GM18868 (cell line): Measurements from ENCODE around the gene PRRC2A.
A peak's percentile ranks its signal among the peaks of the same experiment; 100 is the strongest.
"Not testable (repeated sequence)": the region's sequence is repeated elsewhere in the genome, so short reads cannot be mapped to it uniquely, and the experiment has no call there.

ENCODE experiments used
- ATAC-seq: cut with Tn5 transposase; IDR thresholded peaks from one replicate; pipeline ENCODE4 v1.9.1; 2021; ENCODE audit warnings: mild to moderate bottlenecking, moderate library complexity; ENCODE audit not compliant: unreplicated experiment

Gene PRRC2A

DNA sequence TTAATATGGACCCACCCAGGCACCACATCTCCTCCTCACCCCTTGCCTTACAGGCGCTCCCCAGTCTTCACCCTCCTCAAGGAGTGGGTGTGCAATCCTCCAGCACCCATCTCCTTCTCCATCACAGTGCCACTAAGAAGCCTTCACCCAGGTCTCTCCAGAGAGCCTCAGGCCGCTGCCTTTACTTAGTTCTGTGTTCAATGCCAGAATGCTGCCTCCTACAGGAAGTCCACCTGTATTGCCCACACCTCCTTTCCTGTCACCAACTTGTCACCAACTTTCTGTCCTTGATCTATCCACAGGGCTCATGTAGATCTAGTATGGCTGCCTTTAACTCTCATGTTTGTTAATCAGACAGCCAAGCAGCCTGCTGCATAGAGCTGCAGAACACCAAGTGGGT lies 35.0 kb upstream of the PRRC2A start:
- no peak for ATAC-seq

DNA sequence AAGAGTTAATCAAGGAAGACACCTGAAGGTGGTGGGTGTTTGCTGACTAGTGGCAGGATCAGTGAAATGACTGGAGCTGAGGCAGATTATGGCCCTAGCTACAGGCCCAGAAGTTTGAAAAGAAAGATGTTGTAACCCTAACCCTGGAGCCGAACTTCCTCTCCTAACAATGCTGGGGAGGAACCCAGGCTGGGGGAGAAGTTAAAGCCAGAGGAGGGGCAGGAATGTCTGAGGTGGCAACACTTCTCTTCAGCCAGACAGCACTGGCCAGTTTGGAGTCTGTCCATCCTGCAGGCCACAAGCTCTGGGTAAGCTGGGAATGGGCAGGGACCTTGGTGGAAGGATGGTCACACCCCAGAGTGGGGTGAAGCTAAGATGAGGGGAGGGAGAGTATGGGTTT lies 34.5 kb upstream of the PRRC2A start, which contains the start of gene LST1:
Gene LST1 (plus strand): TSS at position 270 of the 400 bp plus-strand sequence. CDS start 1,023 bp downstream, outside the sequence.
- ATAC-seq = no peak

DNA sequence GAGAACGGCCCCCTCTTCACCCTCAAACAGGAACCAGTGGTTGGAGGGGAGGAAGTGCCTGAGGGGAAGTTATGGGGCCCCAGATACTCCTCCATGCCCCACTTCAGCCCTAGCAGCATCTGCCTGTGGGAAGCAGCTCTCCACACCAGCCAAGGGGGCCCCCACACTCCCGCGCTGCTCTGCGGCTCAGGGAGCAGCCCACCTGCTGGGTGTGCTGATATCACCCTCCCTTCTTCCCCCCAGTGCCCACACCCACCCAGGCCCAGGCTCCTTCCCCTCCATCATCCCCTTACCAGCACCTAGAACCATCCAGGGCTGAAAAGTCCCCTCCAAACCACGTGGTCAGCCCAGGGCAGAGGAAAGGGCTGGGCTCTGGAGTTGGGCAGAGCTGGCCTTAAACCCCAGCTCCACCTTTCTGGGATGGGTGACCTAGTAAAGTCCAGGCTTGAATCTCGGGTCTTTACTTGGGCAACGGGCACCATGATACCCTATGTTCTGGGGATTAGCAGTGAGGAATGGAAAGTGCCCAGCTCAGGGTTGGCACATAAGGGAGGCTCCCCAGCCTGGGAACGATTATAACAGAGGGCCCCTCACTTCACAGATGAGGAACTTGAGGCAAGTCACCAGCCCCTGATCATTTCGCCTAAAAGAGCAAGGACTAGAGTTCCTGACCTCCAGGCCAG lies 33.8 kb upstream of the PRRC2A start:
- no peak for ATAC-seq

DNA sequence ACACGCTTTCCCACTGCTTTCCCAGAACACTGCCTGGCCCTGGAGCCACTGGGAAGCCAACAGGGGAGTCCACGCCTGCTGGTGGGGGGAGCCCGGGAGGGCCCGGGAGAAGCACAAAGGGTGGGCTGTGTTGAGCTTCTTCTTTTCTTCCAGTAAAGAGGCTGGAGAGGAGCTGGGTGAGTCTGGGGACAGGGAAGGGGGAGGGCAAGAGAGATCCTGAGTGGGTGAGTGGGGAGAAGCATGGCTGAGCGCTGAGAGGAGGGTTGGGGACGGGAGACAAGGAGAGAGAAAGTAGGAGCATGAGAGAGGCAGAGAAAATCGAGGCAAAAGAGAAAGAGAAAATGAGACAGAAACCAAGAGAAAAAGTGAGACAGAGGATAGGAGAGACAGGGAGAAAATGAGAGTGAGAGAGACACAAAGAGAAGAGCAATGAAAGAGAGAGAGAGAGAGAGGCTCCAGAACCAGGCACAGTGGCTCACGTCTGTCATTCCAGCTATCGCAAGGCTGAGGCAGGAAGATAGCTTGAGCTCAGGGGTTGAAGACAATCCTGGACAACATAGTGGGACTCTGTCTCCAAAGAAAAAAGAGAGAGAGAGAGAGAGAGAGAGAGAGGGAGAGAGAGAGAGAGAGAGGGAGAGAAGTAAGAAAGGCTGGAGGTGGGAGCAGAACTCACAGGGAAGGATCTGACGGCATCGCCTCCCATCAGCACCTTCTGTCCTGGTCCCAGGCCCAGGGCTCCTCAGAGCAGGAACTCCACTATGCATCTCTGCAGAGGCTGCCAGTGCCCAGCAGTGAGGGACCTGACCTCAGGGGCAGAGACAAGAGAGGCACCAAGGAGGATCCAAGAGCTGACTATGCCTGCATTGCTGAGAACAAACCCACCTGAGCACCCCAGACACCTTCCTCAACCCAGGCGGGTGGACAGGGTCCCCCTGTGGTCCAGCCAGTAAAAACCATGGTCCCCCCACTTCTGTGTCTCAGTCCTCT lies 32.4 kb upstream of the PRRC2A start:
- no peak for ATAC-seq

DNA sequence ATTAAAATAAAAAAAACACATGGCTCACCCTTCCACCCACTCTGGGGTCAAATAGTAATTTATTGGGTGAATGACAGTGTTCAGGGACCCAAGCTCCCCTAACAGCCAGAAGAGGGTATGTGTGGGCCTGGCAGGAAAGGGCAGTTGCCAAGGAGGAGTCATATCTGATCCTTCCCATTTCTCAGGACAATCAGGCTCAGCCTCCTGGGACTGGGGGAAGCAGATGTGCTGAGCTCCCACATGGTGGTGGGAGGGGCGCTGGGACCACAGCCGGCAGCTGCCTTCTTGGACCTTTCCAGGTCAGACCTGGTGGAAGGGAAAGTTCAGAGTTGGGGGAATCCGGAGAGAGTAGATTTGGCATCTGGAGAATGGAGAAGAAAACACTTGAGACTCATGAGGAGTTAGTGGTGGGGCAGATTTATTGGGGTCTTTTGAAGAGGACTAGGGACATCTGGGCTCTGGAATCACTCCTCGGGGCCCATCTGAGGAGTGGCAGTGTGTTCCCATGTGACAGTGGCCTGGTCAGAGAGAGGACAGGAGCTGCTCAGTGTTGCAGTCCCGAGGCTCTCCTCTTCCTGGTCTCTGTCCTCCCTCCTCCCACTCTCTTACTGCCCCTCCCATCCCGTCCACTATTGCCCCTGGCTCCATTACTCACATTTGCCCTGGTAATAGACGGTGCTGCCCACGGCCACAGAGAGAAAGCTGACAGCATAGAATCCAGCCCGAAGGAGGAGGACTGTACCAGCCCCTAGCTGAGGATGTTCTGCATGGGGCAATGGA lies 31.5 kb upstream of the PRRC2A start:
- no peak for ATAC-seq

DNA sequence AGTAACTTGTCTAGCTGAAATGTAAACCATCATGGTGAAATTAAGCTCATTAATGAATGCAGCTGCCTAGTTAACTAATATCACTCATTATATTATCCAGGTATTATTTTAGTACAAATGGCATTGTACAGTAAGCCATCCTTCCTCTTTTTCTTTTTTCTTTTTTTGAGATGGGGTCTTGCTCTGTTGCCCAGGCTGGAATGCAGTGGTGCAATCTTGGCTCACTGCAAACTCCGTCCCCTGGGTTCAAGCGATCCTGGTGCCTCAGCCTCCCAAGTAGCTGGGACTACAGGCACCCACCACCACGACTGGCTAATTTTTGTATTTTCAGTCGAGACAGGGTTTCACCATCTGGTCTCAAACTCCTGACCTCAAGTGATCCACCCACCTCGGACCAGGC lies 29.8 kb upstream of the PRRC2A start:
- ATAC-seq = not testable (repeated sequence)

DNA sequence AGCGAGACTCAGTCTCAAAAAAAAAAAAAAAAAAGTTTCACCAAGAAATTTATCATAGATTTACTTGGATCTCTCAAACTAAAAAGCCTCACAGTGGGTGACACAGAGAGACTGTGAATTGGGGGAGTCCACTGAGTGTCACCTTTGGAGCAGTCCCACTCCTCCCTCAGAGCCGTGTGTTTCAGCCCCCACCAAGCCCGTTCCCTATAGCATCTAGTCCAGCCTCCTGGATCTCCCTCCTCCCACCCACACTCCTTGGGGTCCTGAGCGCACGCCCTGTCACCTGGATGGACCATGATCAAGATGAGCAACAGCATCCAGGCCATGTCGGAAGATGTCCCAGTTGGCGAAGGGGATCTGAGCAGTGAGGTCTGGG lies 28.1 kb upstream of the PRRC2A start:
- no peak for ATAC-seq

DNA sequence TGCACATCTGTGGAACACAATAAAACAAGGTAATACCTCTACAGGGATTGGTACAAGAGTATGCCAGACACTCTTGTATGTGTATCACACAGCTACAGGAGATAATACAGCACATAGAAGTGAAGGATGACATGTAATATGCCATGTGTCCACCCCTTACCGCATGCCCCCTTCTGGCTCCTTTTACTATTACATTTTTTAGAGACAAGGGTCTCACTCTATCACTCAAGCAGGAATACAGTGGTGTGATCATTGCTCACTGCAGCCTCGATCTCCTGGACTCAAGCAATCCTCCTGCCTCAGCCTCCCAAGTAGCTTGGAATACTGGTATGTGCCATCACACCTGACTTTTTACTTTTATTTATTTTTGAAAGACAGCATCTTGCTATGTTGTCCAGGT lies 23.5 kb upstream of the PRRC2A start:
- no peak for ATAC-seq

DNA sequence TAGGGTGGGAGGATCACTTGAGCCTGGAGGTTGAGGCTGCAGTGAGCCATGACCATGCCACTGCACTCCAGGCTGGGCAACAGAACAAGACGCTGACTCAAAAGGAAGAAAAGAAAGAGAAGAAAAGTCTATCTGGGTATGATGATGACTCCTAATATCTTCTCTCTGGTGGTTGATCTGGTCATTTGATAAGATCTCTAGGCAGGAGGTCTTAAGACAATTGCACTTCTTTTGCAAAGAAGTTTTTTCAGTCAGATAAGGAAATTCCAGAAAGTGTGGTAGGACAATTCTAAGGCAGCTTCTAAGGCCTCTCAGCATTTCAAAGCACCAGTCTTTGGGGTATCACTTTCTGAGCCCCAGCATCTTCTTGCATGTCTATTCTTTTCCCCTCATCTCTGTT lies 13.2 kb upstream of the PRRC2A start:
- no peak for ATAC-seq

DNA sequence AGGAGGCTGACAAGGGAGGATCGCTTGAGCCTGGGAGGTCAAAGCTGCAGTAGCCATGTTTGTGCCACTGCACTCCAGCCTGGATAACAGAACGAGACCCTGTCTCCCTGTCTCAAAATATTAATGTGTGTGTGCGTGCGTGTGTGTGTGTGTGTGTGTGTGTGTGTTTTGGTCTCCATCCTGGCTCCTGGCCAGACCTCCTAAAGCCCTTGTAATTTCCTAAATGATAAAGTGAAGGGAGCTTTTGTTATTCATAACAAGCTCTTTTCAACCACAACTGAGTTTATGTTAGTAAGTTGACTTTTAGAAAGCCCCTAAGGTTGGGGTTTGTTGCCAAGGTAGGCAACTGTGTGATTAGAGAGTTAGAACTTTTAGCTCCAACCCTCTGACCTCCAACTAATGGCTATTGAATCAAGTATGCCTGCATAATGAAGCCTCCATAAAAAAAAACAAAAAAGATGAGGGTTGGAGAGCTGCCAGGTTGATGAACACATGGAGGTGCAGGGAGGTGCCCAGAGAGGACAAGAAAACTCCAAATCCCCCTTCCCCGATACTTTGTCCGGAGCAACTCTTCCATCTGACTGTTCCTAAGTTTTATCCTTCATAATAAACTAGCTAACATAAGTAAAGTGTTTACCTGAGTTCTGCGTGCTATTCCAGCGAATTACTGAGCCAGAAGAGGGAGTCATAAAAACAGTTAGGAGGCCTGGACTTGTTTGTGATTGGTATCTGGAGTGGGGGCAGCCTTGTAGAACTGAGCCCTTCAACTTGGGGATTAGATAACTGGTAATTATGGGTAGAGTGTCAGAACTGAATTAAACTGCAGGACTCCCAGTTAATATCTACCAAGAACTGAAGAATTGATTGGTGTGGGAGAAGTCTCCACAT lies 10.8 kb upstream of the PRRC2A start:
- no peak for ATAC-seq

DNA sequence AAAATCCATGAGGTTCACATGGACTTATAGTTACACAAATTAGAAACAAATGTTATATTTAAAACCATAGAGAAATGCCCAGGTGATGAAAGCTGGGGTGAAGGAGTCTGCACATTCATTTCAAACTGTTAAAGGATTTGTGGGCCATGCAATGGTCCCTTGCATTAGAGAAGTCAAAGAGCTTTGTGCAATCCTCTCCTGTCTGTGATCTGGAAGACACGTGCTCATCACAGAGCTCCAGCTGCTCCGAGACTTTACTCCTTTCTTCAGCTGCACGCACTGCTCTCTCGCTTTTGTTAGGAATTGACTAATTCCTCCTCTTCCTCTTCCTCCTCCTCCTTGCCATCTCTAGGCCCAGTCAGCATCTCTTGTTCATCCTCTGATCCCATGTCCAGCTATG lies 9.5 kb upstream of the PRRC2A start:
- no peak for ATAC-seq

DNA sequence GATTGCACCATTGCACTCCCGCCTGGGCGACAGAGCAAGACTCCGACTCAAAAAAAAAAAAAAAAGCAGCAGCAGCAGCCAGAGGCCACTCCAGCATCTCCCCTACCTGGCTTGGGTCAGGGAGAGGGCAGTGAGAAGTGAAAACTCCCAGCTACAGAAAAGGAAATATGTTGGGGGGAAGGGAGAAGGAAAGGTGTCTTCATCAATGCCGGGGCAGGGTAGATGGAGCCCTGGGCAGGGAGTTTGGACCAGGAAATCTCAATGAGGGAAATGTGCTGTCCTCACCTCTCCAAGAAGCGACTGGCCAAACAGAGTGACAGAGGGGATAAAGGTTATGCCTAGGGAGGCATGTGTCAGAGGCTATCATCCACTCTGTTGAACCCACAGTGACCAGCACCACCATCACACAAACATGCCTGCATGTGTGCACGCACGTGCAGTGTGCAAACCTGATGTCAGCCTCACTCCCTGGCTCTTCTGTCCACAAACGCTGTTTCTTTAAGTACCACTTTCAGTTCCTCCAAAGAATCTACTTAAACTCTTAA lies 6.4 kb upstream of the PRRC2A start:
- ATAC-seq = no peak

DNA sequence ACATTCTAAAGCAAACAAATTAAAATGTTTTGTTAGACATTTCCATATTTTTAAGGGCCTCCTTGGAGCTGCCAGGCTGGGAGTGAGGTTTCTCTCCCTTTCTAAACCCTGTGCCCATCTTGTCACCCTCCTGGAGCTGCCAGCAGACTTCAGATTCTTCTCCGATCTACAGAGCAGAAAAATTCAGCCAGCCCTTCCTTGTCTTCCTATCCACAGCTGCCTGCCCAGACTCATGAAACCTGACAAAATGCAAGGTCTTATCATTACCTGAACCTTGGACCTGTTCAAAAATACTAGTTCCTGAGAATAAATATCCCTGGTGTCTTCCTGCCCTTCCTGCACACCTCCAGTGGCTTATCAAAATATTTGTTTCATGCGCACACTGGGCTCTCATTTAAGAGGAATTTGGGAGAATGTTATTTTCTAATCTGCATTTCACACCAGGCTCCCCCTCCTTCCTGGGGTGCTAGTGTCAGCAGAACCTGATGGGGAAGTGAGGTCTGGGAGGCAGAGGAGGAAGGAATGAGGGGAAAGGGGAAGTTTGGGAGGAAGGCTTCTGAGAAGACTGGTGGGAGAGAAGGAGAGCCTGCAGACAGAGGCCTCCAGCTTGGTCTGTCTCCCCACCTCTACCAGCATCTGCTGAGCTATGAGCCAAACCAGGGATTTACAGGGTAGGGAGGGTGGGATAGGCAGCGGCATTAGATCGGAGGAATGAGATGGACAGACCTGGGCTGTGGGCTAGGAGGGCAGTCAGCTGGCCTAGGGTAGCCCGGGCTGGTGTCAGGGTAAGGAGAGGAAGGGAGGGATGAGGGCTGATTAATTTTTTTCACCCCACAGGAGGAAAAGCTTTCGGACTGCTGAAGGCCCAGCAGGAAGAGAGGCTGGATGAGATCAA lies 5.6 kb upstream of the PRRC2A start, which contains the start of gene AIF1:
Gene AIF1 (plus strand): TSS at position 551 of the 895 bp plus-strand sequence. CDS start 96 bp downstream, at position 647.
- ATAC-seq = no peak

DNA sequence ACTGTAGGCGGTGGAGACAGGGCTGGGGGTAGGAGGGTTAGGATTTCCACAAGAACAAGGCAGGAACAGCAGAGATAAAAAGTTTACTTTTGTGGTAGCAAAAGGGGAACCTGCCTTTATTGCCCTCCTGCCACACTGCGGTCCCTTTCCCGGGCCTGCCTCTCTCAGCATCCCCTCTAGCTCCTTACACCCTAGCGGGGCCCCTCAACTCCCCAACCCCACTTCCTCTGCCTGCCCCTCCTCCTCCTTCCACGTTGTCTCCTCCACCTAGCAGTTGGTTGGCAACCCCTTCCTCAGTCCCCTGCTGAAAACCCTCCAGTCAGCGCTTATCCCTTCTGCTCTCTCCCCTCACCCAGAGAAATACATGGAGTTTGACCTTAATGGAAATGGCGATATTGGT lies 4.8 kb upstream of the PRRC2A start:
- no peak for ATAC-seq

DNA sequence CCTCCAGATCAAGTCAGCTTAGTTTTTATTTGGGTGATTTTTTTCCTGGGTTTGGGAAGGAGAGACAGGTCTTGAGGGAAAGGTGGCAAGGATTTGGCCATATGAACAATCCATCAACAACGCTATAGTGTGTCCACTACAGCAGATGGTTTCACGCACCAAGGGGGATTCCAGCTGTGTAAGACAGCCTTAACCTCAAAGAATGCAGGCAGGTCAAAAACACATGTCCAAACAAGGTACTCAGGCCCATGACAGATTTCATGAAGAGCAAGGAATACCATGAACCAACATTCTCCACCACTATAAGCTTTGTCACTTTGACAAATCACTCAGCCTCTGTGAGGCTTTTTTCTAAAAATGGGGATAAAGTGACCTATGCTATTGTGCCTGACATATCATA lies 3.5 kb upstream of the PRRC2A start:
- ATAC-seq = no peak

DNA sequence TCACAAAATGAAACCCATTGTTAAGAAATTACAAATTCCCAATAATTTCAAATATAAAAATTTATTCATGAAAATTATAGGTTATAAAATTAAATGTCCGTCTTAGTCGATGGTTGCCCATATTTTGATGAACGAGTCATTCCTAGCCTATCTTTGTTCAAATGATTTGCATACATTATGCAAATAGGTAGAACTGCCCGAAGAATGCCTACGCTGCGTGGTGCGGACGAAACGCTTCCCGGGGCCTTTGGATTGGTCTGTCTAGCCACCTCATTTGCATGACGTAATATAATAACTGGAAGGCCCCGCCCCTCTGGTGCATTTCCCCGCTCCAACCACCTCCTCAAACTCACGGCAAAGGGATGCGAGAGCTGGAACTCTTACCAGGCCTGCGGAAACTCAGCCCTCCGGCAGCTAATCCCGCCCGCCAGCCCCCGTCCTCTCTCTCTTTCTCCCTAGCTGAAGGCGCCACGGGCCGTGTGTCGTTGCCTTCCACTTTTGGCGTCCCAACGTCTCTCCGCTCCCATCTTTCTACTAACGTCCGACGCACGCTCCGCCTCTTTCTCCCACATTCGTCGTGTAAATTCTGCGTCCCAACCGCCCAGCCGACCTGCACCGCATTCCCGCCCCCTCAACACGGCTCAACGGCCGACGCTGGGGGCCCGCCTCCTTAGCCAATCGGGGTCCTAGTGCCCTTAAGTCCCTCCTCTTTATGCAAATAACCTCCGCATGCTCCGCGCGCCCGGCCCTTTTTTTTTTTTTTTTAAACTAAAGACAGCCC lies 520 bp upstream of the PRRC2A start:
- ATAC-seq = peak; percentile 85

DNA sequence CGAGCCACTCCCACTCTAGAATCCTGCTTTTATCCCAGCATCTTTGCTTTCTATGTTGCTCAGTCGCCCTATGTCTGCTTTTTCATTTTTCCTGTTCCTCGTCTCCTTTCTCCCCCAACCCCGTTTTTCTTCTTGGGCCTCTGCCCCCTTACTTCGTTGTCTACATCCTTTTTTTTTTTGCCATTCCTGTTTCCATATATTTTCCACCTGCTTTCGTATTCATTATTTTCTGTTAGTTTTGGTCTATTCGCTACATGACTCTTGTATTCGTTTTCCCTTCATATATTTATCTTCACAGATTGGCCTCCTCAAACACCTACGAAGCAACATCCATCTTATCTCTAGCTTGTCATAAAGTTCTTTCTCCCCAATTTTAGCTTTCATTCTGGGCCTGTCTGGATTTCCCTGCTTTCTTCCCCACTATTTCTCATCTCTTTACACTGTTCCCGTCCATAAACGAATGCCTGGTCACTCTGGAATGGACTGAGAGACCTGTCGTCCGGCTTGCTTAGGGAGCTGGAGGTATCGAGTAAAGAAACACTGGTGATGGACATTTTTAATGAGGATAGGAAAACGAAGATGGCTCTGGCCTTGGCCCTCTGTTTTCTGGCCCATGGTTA lies 915 bp downstream of the PRRC2A start:
- no peak for ATAC-seq

DNA sequence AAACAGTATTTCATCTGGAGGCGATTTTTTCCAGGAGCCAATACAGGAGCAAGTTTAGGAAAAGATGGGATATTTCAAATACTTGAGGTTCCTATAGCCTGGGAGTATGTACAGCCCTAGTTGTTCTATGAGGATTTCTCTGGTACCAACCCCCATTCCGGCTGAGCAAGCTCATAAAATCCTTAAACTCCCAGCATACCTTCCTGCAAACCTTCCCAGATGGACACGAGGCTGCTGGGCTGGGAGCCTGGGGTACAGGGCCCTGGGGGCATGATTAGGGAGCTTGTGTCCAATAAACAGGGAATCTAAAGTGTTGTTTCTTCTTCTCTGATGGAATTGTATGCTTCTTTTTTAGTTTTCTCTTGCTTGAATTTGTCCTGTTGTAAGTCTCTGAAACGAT lies 1.5 kb downstream of the PRRC2A start:
- ATAC-seq = no peak
